ENCODE data around the gene PTPRD.

DNA sequence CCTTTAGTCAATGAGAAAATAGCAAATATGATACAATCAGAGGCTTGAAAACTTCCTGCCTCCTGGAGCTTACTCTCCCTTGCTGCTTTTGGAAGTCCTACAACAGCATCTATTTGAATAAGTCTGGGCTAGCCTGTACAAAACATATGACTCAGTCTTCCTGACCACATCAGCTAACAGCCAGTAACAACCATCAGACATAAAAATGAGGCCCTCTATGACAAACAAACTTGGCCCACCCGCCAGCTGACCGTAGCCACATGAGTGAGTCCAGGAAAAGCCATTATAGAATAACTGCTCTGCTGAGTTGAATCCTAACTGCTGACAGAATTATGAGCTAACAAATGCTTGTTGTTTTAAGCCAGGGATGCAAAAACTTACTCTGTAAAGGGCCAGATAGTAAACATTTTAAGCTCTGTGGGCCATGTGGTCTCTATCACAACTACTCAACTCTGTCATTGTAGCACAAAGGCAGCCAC, 347.6 kb downstream of the PTPRD start:
- TF ChIP-seq POLR2A (IDR thresholded peaks at IDR 0.05), result no peak
- TF ChIP-seq, protein P1, sequence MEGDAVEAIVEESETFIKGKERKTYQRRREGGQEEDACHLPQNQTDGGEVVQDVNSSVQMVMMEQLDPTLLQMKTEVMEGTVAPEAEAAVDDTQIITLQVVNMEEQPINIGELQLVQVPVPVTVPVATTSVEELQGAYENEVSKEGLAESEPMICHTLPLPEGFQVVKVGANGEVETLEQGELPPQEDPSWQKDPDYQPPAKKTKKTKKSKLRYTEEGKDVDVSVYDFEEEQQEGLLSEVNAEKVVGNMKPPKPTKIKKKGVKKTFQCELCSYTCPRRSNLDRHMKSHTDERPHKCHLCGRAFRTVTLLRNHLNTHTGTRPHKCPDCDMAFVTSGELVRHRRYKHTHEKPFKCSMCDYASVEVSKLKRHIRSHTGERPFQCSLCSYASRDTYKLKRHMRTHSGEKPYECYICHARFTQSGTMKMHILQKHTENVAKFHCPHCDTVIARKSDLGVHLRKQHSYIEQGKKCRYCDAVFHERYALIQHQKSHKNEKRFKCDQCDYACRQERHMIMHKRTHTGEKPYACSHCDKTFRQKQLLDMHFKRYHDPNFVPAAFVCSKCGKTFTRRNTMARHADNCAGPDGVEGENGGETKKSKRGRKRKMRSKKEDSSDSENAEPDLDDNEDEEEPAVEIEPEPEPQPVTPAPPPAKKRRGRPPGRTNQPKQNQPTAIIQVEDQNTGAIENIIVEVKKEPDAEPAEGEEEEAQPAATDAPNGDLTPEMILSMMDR (IDR thresholded peaks at IDR 0.05), result no peak

All from thyroid gland (tissue), 4 donors.